Activated CD8-positive, alpha-beta memory T cell treated with anti-CD3 and anti-CD28 coated beads, Interleukin-2, amount 50 U/mL, for 4 hours (primary cell): ENCODE results near the gene SYCP2.
"Not testable (repeated sequence)": the region's sequence is repeated elsewhere in the genome, so short reads cannot be mapped to it uniquely, and the experiment has no call there.

Experiments used
- DNase-seq: peaks from one replicate; pipeline ENCODE4 v3.0.0-alpha.2; 2020

Gene SYCP2

DNA sequence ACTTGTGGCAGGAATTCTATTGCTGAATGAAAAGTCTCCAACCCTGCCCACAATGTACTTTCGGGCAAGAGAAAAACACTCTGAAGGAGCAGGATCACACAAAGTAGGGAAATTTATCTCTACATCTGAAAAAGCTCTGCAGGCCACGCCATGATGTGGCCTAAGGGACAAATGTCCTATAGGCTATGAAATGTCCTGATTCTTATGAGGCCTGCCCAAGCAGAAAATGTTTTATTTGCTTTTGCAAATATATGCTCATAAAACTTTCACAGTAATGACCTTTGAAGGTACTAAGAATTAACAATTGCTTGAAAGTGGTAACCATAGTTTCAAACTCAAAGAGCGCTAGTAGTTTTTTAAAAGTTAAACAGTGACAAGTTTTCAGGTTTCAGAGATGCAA lies 31.0 kb downstream of the SYCP2 start:
- no peak for DNase-seq

DNA sequence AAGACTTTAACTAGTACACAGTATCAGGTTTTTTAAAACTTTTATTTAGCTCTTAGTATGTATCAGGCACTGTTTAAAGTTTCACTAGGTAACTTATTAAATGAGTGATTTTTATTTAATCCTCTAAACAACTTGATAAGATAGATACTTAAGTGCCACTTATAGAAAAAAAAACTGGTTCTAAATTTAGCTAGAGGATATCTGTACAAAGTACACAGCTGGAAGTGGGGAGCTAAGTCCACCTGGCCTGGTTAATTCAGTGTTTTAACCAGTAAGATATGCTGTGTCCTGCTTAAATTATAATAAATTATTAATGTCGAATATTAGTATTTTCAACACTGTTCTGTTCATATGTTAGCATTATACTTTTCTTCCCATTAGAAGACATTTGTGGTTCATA lies 37.5 kb downstream of the SYCP2 start:
- no peak for DNase-seq

DNA sequence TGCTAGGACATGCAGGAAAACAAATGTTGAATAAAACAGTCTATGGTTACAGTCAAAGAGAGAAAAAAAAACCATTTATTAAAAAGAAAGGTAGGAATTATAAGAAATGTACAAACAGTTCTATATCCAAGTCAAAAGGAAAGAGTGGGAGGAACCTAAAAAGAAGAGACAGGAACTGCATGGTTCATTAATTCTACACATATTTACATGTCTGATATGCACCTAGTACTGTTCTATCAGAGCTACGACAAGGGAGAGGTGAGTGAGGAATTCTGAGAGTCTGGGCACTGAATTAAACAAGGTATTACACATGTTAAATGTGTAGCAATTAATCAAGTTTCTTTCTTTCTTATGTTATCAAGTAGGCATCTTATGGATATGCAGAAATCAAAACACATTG lies 41.9 kb downstream of the SYCP2 start:
- DNase-seq, result no peak

DNA sequence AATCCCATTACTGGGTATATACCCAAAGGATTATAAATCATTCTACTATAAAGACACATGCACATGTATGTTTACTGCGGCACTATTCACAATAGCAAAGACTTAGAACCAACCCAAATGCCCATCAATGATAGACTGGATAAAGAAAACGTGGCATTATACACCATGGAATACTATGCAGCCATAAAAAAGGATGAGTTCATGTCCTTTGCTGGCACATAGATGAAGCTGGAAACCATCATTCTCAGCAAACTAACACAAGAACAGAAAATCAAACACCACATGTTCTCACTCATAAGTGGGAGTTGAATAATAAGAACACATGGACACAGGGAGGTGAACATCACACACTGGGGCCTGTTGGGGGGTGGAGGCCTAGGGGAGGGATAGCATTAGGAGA lies 43.4 kb downstream of the SYCP2 start:
- DNase-seq, result not testable (repeated sequence)

DNA sequence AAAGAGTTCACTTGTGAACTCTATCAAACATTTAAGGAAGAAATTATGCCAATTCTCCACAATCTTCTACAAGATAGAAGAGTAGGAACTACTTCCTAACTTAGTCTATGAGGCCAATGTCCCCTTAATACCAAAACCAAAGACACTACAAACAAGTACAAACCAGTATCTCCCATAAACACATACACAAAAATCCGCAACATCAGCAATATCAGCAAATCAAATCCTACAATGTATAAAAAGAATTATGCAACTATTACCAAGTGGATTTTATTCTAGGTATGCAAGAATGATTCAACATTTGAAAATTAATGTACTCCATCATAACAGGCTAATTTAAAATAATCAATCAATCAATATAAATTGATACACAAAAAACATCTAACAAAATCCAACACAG lies 45.4 kb downstream of the SYCP2 start:
- no peak for DNase-seq

DNA sequence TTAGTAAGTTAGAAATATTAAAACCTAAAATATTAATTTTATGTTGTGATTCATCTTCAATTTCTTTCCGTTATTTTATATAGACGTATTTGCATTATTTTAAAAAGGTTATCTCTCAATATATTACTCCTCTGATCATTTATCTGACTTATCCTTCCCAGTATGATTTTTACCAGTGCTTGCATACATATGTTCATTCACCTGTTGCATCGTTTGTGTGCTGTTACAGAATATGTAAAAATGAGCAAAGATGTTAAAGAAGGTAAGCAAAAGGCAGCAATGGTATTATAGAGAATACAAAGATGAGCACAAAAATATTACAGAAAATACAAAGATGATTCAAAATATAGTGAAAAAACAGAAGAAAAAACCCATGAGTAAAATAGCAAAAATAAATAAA lies 48.9 kb downstream of the SYCP2 start:
- DNase-seq, result no peak

DNA sequence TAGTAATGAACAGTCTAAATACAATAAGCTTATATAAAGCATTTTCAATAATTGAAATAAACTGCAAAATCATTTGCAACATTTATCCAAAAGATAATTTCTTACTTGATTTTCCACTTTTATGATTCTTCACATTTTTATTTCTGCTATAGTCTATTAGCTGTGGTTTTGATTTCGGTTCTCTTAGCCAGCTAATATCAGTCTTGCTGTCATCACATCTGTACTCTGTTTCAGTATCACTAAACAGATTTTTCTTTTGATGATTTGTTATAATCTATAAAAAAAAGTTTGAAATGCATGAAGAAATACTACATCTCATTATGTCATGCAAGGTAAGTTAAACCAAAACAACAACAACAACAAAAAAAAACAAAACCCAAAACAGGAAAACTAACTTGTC lies 53.2 kb downstream of the SYCP2 start:
- no peak for DNase-seq

DNA sequence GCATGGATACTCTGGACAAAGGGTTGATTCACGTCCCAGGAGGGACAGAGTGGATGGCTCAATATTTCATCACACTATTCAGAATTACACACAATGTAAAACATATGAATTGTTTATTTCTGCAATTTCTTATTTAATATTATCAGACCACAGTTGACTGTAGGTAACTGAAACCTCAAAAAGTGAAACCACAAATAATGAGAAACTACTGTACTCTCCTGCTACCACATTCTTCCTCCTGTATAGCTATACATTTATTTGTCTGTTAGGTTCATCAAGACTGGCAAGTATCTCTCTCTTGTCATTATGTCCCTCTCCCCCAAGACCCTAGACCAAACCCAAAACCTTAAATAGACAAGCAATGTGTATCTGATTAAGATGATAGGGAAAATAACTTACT lies 60.0 kb downstream of the SYCP2 start:
- DNase-seq, result no peak

DNA sequence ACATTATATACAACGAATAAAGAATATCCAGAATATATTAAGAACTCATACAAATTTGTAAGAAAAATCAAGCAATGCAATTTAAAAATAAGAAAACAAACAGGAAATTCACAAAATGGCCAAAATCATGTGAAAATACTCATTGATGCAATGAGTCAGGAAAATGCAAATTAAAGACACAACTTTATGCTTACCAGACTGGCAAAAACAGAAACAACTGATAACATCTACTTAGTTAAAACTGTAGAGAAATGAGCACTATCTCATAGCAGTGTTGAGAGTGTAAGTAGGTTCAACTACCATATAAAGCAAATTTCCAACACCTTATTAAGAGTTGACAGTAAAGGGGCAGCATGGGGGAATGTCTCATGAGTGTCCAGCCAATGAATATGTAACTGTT lies 62.3 kb downstream of the SYCP2 start:
- no peak for DNase-seq

DNA sequence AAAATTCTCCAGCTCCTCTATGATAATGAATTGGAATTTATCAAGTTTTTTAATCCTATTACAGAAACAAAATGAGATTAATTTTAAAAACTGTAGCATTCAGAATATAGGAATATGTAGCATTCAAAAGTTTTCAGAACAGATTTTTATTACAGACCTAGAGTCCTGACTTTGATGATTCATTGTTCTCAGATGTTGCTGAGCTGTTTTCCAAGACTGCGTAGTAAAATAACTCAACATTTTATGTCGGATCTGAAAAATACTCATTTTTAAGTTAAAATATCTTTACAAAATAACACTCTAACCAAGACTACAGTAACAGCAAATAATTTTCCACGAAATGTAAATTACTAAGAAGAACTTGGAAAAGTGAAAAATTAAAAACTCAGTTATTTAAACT lies 67.1 kb downstream of the SYCP2 start:
- no peak for DNase-seq

DNA sequence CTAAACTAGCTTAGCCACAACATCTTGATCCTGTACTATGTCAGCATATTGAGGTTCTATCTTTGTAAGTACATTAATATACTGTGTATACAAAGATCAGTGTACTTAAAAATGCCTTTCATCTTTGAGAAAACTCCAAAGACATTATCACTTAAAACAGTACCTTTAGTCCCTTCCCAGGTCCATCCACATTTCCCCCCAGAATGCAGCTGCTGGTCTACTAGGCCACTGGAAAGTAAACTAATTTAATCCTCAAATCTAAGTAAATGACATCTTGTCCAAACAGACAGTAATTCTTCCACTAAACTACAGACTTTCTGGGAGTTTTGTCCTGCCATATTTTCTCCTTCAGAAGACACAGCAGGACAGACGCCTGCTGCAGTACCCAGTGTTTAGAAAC lies 68.7 kb downstream of the SYCP2 start:
- DNase-seq, result no peak

DNA sequence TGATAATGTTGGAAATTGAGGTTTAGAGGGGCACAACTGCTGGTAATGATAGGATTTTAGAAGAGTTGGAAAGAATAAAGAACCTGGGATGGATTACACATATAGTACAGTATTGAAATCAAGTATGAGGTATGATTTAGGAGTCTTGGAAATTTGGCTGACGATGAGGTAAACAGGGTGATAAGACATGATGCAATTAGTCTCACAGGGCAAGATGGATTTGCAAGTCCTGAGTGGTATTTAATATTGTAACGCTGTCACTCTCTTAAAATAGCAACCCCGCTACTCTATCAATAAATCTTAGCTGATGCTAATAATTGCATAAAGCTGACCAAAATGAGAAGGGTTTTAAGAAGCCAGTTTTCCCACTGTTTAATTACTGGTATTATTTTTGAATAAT lies 70.4 kb downstream of the SYCP2 start:
- no peak for DNase-seq

DNA sequence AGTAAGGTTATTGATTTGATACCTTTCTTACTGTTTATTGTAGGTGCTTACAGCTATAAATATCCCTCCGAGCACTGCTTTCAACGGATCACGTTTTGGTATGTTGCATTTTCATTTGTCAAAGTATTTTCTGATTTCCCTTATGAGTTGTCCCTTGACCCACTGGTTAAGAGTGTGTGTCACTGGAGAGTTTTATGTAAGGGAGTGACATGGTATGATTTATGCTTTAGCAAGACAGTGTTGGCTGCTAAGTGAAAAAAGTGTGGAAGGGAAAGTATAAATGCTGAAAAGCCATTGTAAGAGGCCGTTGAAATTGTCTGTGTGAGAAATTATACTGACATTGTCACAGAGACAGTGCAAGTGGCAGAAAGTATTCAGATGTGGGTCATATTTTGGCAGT lies 72.0 kb downstream of the SYCP2 start:
- no peak for DNase-seq

DNA sequence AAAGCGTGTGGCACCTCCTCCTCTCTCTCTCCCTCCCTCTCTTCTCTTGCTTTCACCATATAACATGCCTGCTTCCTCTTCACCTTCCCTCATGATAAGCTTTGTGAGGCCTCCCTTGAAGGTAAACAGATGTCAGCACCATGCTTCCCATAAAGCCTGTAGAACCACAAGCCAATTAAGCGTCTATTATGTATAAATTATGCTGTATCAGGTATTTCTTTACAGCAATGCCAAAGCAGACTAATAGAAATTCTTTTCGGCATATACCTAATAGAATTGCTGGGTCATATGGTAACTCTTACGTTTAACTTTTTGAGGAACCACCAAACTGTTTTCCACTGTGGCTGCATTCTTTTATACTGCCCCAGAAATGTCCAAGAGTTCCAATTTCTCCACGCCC lies 75.0 kb downstream of the SYCP2 start:
- no peak for DNase-seq

DNA sequence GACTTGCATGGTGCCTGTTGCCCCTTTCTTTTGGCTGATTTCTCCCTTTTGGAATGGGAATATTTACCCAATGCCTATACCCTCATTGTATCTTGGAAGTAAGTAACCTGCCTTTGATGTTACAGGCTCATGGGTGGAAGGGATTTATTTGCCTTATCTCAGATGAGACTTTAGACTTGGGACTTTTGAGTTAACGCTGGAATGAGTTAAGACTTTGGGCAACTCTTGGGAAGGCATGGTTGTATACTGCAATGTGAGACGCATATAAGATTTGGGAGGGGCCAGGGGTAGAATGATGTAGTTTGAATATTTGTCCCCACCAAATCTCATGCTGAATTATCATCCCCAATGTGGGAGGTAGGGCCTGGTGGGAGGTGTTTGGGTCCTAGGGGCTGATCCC lies 75.5 kb downstream of the SYCP2 start:
- DNase-seq, result no peak

DNA sequence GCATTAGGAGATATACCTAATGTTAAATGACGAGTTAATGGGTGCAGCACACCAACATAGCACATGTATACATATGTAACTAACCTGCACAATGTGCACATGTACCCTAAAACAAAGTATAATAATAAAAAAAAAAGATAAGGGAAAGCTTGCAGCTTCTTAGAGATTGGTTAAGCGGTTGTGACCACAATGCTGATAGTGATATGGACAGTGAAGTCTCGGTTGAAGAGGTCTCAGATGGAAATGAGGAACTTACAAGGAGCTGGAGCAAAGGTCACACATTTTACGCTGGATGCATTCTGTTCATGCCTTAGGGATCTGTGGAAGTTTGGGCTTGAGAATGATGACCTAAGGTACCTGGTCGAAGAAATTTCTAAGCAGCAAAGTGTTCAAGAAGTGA lies 76.5 kb downstream of the SYCP2 start:
- DNase-seq, result not testable (repeated sequence)

DNA sequence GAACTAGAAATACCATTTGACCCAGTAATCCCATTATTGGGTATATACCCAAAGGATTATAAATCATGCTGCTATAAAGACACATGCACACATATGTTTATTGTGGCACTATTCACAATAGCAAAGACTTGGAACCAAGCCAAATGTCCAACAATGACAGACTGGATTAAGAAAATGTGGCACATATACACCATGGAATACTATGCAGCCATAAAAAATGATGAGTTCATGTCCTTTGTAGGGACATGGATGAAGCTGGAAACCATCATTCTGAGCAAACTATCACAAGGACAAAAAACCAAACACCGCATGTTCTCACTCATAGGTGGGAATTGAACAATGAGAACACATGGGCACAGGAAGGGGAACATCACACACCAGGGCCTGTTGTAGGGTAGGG lies 76.9 kb downstream of the SYCP2 start:
- not testable (repeated sequence) for DNase-seq

DNA sequence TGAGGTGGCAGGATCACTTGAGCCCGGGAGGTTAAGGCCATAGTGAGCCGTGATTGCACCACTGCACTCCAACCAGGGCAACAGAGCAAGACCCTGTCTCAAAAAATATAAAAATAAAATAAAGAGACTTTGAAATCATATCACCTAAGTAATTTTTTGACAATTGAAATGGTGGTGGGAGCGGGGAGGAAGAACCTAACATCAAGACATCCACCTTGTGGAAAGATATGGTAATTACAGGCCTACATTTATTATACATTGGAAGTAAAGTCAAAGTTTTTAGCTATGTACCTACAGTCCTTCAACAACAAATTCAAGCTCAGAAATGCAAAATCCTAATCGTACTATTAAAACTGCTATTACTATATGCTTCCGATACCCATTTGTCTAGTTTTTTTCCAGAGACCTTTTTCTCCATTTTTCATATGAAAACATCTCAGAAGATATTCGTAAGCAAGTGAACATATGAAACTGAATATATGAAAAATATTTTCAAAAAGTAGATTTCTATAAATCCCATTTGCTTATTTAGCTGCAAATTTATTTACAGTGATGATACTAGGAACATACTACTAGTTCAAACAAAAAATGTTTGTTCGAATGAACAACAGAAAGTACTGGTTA lies 83.3 kb downstream of the SYCP2 start:
- no peak for DNase-seq

DNA sequence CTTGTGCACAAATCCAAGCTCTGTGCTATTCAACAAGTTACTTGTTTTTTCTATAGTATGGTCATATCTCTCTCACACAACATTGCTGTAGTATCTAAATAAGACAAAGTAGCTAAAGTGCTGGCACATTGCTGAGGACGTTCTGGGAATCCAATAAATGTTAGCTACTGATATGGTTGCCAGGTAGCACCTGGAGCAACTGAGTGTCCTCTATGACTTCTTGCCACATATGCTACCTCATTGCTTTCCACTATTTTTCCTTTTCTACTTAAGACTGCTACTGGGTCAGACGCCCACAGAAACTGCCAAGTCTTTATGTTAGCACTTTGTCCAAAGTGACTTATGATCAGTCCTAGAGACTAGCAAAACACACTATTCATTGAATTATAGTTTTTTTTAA lies 85.3 kb downstream of the SYCP2 start:
- DNase-seq, result no peak

DNA sequence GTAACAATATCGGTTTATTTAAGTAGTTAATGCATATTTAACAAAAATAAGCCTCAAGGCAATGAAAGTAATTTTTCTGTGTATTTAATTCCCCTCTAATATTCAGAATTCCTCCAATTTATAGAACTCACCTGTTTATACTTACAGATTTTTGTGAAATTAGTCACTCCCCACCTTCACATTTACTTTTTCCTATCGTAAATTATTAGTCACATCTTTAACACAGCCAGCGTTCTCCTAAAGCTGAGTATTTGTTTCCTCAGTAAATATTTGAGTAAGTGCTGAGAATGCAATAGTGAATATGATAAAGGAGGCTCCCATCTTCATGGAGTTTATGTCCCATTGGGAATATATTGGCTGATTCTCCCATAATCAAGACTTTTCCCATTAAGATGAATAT lies 88.0 kb downstream of the SYCP2 start:
- DNase-seq, result no peak

DNA sequence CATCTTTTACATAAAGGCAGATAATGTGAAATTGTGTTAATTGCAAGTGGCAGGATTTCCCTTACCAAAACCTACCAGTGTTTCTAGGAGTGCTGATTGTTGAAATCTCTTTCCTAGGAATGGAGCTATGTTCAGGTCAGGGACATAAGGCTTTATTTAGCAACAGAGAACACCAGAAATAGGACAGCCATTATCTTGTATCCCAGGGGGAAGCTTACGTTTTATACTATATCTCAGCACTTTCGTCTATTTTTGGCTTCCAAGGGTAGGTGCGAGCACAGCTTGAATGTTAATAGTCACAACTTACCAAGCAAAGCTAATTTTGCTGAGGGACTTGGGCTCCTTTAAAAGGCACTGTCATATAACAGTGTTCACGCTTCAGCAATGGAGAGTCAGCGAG lies 94.0 kb downstream of the SYCP2 start:
- no peak for DNase-seq

DNA sequence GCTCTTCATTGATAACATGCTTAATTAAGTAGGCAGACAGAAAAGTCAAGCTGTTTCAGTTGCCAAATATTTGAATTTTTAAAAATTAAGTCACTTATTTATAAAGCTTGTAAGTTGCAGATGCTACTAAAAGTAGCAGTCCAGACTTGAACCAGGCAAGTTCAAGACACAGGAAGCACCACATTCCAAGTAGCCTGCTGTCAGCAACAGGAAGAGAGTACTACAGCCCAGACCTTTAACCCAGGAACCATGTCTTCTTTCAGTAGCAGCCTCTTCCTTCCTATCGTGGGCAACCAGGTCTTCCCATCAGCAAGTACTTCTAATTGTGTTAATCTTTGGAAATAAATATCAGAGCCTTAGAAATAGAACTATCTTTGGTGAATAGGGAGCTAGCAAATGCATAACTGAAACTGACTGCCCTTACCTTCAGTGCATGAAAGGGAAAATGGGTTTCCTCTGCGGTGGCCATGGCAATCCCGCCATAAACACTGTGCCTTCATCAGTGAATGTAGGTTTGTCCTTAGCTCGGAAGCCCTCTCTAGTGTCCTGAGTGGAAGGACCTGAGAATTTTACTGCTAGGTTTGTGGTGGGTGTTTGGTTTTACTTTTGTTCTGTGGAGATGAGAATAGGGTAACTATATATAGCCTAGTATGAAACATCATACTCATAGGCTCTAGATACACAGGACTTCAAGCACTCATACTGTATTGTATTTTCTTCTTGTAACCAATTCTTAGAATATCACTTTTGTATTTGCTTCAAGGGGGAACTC lies 95.6 kb downstream of the SYCP2 start:
- DNase-seq, result no peak

DNA sequence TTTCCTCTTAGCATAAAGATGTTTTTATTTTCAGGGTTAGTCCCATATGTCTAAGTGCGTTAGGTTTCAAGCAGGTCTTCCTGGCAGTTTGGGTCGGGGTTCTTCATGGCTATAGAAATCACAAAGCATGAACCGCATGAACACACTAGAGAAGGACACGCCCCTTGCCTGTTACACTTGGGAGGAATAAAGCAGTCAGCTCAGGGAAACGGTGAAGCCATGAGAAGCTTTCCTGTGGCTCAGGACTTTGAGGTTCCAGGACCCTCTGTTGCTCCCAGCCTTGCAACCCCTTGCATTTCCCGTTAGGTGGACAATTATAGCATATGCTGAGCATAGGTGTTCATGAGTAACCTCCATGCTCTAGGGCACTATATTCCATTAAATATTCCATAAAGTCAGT lies 96.7 kb downstream of the SYCP2 start:
- DNase-seq, result no peak

DNA sequence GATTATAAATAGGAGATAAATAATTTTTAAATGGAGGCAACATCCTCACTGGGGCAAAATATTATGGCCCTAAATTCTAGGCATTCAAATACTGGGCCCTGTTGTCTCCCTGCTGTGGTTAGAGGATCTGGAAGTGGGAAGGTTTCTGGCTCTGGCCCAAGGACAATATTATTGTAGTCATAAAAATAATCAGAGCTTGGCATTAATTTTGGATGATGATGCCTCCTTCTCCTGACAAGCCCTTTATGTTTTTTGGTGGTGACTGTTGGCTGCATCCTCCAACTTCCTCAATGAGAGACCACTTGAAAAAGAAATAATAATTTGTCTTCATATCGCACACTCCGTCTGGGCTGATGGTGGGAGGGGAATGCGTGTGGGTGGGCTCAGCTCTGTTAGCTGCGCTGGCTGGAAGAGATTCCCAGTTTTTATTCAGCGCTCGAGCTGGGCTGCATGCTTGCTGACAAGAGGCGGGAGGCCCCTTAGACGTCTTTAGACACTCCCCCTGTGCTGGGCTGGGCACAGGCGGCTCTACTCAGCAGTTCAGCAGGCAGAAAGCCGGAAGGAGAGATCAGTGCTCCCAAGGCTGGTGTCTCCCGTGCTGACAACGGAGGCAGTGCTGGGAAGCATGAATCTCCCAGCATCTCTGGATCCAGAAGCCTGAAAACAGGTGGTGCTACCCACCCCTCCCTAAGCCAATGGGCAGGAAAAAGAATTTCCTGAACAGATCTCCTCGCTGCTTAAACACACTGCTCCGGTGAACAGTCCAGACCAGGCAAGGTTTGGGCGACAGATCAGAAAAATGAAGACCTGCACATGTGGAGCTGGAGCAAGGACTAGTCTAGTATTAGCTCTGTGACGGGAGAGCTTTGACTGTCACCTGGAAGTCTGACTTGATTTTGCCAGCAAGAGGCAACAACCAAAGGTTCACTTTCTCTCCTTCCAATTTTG lies 97.7 kb downstream of the SYCP2 start:
- DNase-seq, result no peak
